Gastrocnemius medialis (tissue), 4 donors: ENCODE results near the gene DLX4. TPM values are rescaled to one million over a fixed set of nuclear protein-coding genes. Genes with fewer than 3 reads are reported as not detected.
A peak's percentile ranks its signal among the peaks of the same experiment; 100 is the strongest.

Experiments
- ATAC-seq, 2 donors: fragments of 150-250 bp; one replicate each; pipeline ENCODE4 v1.9.1; 2016
- DNase-seq, 2 donors: peaks; one replicate each; pipeline ENCODE4 v3.0.0-alpha.2; 2019
- H3K27ac ChIP-seq, 4 donors: fragments of 200-600 bp; sonication (generic); 1 replicate in 1 of 4; 2 replicates in 3 of 4; pipeline ENCODE4 v1.5.1; 2016 to 2018; ENCODE audit warnings: mild to moderate bottlenecking in 2 of 4, moderate library complexity in 1 of 4
- H3K27me3 ChIP-seq, 3 donors: fragments of 200-600 bp; sonication (generic) in 2 of 3; 1 replicate in 1 of 3; 2 replicates in 2 of 3; pipeline versions ENCODE4 v1.5.1 to v1.6.0; 2016 to 2019; ENCODE audit warnings: mild to moderate bottlenecking in 1 of 3, moderate library complexity in 1 of 3
- H3K36me3 ChIP-seq, 2 donors: fragments of 200-600 bp; sonication (generic) in 1 of 2; one replicate each; pipeline ENCODE4 v1.5.1; 2017 to 2018
- H3K4me1 ChIP-seq, 2 donors: fragments of 200-600 bp; sonication (generic) in 1 of 2; one replicate each; pipeline ENCODE4 v1.5.1; 2016 to 2017; ENCODE audit warnings: mild to moderate bottlenecking in 2 of 2
- H3K4me3 ChIP-seq, 4 donors: fragments of 200-600 bp; sonication (generic) in 3 of 4; 1 replicate in 1 of 4; 2 replicates in 3 of 4; pipeline ENCODE4 v1.5.1; 2016 to 2019; ENCODE audit warnings: mild to moderate bottlenecking in 2 of 4
- H3K9me3 ChIP-seq, 3 donors: fragments of 200-600 bp; sonication (generic) in 2 of 3; 1 replicate in 1 of 3; 2 replicates in 2 of 3; pipeline ENCODE4 v1.5.1; 2016 to 2019
- POLR2A ChIP-seq, 2 donors: fragments of 450-650 bp; IDR thresholded peaks; one replicate each; pipeline ENCODE4 v1.6.1; 2017; ENCODE audit warnings: antibody characterized with exemption in 2 of 2, mild to moderate bottlenecking in 2 of 2, moderate library complexity in 2 of 2
- in situ Hi-C, 4 donors: fragments of 200-750 bp; cut with MboI; loops; one replicate each; pipeline versions ENCODE4 v1.15.0 to v1.8.0; 2017; ENCODE audit warnings: low sequenced_read_pairs in 4 of 4
- intact Hi-C: fragments of 100-400 bp; cut with DNase I; formaldehyde crosslinking; loops from one replicate; pipeline ENCODE4 v1.15.1; 2023; ENCODE audit warnings: low total_unique reads
- total RNA-seq, 4 donors: library from RNA; depleted of rRNA; stranded (reverse); fragments of >200 nt; gene quantifications; one replicate each; pipeline versions ENCODE4 v1.1.0 to v1.2.3, GENCODE V29; 2016
- TF ChIP-seq, protein P1 (sequence below), 5 experiments: fragments of 450-650 bp in 3 of 5; fragments of 200-600 bp in 2 of 5; sonication (generic) in 2 of 5; IDR thresholded peaks in 4 of 5; conservative IDR thresholded peaks in 1 of 5; 1 replicate in 4 of 5; 2 replicates in 1 of 5; pipeline ENCODE4 v1.5.1; 2016 to 2019; ENCODE audit warnings: antibody characterized with exemption in 5 of 5, mild to moderate bottlenecking in 3 of 5, moderate library complexity in 3 of 5

DLX4 gene
- total RNA-seq, 4 donors from 2014 or later = not detected

DNA sequence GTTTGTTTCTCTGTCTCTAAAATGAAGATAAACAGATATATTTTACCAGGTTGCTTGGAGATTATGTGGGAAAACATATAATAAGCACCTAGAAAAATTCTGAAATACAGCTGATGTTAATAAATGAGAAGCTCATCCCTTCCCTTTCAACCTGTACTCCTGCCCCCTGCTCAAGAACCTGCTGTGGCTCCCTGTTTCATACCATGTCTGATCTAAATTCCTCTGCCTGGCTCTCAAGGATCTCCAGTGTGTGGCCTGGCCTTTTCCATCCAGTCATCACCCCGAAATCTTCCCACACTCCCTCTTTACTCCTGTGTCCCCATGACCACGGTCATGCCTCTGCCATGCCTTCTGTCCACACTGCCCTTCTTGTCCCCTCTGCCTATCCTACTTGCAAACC lies 19.4 kb upstream of the DLX4 start:
- in situ Hi-C loops = no loop called here
- intact Hi-C loops = no loop called here
- Histone ChIP-seq H3K27me3 (peaks cover 39 to 48% (median 41%) of the 10 kb centered on the region in 3 donors), H3K36me3 (no peaks in the 10 kb centered on the region), H3K4me3 (no peak overlapping the region), H3K27ac (no peak overlapping the region), H3K4me1 (no peaks in the 10 kb centered on the region), H3K9me3 (no peaks in the 10 kb centered on the region)
- DNase-seq (no peak), ATAC-seq (no peak)
- TF ChIP-seq, protein P1, sequence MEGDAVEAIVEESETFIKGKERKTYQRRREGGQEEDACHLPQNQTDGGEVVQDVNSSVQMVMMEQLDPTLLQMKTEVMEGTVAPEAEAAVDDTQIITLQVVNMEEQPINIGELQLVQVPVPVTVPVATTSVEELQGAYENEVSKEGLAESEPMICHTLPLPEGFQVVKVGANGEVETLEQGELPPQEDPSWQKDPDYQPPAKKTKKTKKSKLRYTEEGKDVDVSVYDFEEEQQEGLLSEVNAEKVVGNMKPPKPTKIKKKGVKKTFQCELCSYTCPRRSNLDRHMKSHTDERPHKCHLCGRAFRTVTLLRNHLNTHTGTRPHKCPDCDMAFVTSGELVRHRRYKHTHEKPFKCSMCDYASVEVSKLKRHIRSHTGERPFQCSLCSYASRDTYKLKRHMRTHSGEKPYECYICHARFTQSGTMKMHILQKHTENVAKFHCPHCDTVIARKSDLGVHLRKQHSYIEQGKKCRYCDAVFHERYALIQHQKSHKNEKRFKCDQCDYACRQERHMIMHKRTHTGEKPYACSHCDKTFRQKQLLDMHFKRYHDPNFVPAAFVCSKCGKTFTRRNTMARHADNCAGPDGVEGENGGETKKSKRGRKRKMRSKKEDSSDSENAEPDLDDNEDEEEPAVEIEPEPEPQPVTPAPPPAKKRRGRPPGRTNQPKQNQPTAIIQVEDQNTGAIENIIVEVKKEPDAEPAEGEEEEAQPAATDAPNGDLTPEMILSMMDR (IDR thresholded peaks at IDR 0.05 in 4 of 5, conservative IDR thresholded peaks at IDR 0.05 in 1 of 5) = no peak
- TF ChIP-seq POLR2A (IDR thresholded peaks at IDR 0.05) = no peak

- no peak overlapping the region for H3K4me3 ChIP-seq
- H3K36me3 ChIP-seq = no peaks in the 10 kb centered on the region
- no peak for DNase-seq
- no peaks in the 10 kb centered on the region for H3K4me1 ChIP-seq
- no peak overlapping the region for H3K27ac ChIP-seq
- TF ChIP-seq, protein P1 (IDR thresholded peaks at IDR 0.05 in 4 of 5, conservative IDR thresholded peaks at IDR 0.05 in 1 of 5) = no peak
- TF ChIP-seq POLR2A (IDR thresholded peaks at IDR 0.05) = no peak
- in situ Hi-C loops (no loop called here), intact Hi-C loops (loop anchor here (1.0 kb wide), 1 partner anchor 45 kb away; no protein-coding TSS in a partner anchor)
- no peak for ATAC-seq
- peaks cover 30 to 37% (median 34%) of the 10 kb centered on the region in 3 donors for H3K27me3 ChIP-seq
- no peaks in the 10 kb centered on the region for H3K9me3 ChIP-seq
Measured at GRCh38 chr17:49951362-49952082, 17.5 kb upstream of the DLX4 start.

DNA sequence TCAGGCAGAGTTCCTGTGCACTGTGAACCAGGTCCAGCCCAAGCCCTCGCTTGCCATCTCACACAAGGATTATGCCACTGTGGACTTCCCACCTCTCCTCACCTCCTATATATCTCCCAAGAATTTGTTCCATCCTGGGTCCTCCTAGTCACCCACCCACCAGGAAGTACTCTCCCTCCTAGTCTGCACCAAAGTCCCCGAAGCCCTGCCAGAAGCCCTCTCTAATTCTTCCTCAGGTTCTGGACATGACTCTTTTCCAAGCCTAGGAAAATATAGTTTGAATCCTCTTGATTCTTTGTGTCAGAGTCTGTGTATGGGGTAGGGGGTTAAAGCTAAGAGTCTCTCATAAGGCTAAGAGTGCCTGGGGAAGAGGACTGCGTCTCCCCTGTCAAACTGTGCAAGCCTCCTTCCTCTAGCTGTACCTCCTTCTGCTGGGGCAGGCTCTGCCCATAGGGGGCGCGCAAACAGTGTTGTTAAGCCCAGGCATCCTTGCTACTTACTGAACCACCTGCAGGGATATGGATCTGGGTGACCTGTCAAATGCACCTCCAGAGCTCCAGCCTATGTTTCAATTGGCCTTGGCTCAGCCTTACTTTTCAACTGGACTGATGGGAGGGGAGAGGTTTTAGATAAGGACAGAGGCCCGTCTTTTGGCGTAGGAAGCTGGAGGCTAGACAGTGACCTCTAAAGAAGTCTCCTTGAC lies 16.6 kb upstream of the DLX4 start:
- Histone ChIP-seq H3K9me3 (no peaks in the 10 kb centered on the region), H3K27me3 (peaks cover 26 to 34% (median 27%) of the 10 kb centered on the region in 3 donors), H3K27ac (no peak overlapping the region), H3K36me3 (no peaks in the 10 kb centered on the region), H3K4me3 (no peak overlapping the region), H3K4me1 (no peaks in the 10 kb centered on the region)
- DNase-seq (peak in 1 of 2 donors; percentile 43), ATAC-seq (peak in 1 of 2 donors; percentile 74)
- intact Hi-C loops (loop anchor here (1.0 kb wide), 1 partner anchor 44 kb away; no protein-coding TSS in a partner anchor), in situ Hi-C loops (no loop called here)
- TF ChIP-seq, protein P1 (IDR thresholded peaks at IDR 0.05 in 4 of 5, conservative IDR thresholded peaks at IDR 0.05 in 1 of 5) = peak; percentile 36 to 71 (median 47)
- no peak for TF ChIP-seq POLR2A (IDR thresholded peaks at IDR 0.05)

DNA sequence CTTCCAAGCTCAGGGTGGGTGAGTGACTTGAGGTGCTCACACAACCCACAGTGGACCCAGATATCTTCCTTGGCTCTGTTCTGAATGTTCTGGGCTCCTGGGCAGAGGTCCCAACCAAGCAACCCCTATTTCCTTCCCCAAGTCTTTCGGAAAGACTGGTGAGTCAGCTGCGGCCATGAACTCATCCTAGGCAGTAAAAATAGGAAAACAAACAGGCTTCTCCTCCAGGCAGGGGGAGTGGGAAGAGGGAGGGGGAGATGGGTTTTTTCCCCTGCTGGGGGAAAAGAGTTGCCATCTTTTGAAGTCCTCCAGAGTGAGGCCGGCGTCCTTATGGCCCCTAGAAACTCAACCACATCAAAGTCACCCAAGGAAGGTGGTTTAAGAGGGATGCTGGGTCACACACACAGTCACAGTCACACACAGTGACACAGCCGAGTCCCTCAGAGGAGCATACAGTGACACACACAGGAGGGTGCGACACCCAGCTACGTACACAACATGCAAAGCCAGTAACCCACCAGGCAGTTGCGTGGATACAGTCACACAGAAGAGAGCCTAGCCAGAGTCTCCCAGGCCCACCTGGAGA lies 16.0 kb upstream of the DLX4 start:
- no peaks in the 10 kb centered on the region for H3K4me1 ChIP-seq
- H3K27ac ChIP-seq = no peak overlapping the region
- in situ Hi-C loops (no loop called here), intact Hi-C loops (loop anchor here (1.0 kb wide), 1 partner anchor 43 kb away; no protein-coding TSS in a partner anchor)
- no peak overlapping the region for H3K4me3 ChIP-seq
- DNase-seq = no peak
- H3K9me3 ChIP-seq = no peaks in the 10 kb centered on the region
- ATAC-seq = no peak
- peaks cover 26 to 34% (median 27%) of the 10 kb centered on the region in 3 donors for H3K27me3 ChIP-seq
- TF ChIP-seq, protein P1 (IDR thresholded peaks at IDR 0.05 in 4 of 5, conservative IDR thresholded peaks at IDR 0.05 in 1 of 5) = no peak
- no peak for TF ChIP-seq POLR2A (IDR thresholded peaks at IDR 0.05)
- no peaks in the 10 kb centered on the region for H3K36me3 ChIP-seq
